ENCODE data around the gene SMIM27.

Gene SMIM27, protein sequence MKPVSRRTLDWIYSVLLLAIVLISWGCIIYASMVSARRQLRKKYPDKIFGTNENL

DNA sequence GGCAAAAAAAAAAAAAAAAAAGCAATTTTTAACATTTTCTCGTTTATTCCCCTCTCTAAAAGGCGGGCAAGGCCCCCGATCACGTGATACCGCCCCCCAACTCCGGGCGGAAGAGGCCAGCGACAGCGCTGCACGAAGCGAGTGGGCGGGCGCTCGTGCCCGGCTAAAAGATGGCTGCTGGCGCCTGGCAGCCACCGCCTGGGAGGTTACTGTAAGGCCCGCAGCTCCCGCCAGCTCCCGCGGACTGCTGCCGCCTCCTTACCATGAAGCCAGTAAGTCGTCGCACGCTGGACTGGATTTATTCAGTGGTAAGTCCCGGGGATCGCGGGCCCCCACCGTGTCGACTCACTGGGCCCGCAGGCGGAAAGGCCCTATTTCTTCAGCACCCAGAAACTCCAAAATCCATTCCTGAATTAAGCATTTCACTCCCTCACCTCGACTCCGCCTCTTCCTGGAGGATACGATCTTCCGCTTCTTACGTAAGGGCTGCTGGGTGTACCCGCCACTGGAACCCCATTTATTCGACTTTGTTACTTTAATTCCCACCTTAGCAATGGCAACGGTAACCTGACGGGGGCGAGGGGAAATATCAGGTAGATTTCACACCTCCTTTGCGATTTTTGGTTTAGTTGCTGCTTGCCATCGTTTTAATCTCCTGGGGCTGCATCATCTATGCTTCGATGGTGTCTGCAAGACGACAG is at the start of gene SMIM27, which contains the start of gene TOPORS:
Gene SMIM27, plus strand, starts transcription at position 156 of the 701 bp plus-strand sequence. Its CDS starts 108 bp downstream, at position 264.
Gene TOPORS, minus strand, starts transcription at position 415 of the 701 bp plus-strand sequence. Its CDS starts 150 bp downstream, at position 265.
- Histone ChIP-seq H4K20me1 (ENCODE audit: low read depth, low read length) (peaks cover 21% of the 10 kb centered on the region), H2AFZ (ENCODE audit: low read depth, low read length, severe bottlenecking) (peak within 1 kb of the TSS; percentile 76), H3K9ac (ENCODE audit: low read length) (peak within 1 kb of the TSS; percentile 81)

DNA sequence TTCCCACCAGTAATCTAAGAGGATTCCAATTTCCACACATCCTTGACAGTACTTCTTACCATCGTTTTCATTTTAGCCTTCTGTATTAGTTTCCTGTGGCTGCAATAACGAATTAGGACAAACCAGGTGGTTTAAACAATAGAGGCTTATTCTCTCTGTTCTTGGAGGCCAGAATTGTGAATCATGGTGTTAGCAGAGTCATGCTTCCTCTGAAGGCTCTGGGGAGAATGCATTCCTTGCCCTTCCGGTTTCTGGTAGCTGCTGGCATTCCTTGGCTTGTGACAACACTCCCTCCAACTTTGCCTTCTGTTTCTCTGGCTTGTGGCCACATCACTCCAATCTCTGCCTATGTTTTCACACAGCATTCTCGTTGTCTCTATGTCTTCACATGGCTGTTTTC is 49.7 kb upstream of the SMIM27 start:
- H3K4me2 ChIP-seq (ENCODE audit: low read depth, low read length, poor library complexity, severe bottlenecking): no peak overlapping the region
- no peaks in the 10 kb centered on the region for H3K9me3 ChIP-seq (ENCODE audit: insufficient read depth, low read length)
- no peak for TF ChIP-seq EZH2phosphoT487 (conservative IDR thresholded peaks at IDR 0.05; ENCODE audit: low read length)
- TF ChIP-seq, protein P1, sequence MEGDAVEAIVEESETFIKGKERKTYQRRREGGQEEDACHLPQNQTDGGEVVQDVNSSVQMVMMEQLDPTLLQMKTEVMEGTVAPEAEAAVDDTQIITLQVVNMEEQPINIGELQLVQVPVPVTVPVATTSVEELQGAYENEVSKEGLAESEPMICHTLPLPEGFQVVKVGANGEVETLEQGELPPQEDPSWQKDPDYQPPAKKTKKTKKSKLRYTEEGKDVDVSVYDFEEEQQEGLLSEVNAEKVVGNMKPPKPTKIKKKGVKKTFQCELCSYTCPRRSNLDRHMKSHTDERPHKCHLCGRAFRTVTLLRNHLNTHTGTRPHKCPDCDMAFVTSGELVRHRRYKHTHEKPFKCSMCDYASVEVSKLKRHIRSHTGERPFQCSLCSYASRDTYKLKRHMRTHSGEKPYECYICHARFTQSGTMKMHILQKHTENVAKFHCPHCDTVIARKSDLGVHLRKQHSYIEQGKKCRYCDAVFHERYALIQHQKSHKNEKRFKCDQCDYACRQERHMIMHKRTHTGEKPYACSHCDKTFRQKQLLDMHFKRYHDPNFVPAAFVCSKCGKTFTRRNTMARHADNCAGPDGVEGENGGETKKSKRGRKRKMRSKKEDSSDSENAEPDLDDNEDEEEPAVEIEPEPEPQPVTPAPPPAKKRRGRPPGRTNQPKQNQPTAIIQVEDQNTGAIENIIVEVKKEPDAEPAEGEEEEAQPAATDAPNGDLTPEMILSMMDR (IDR thresholded peaks at IDR 0.05; ENCODE audit: insufficient read depth, low read length, poor library complexity, severe bottlenecking): no peak
- H3K4me3 ChIP-seq (ENCODE audit: insufficient read depth, low read length, poor library complexity, severe bottlenecking): no peak overlapping the region
- no peaks in the 10 kb centered on the region for H3F3A ChIP-seq (ENCODE audit: insufficient read depth)
- no peaks in the 10 kb centered on the region for H3K27me3 ChIP-seq (ENCODE audit: low read length)
- no peak overlapping the region for H2AFZ ChIP-seq (ENCODE audit: low read depth, low read length, severe bottlenecking)
- no peaks in the 10 kb centered on the region for H3K79me2 ChIP-seq (ENCODE audit: insufficient read depth, low read length)
- no peaks in the 10 kb centered on the region for H3K36me3 ChIP-seq (ENCODE audit: low read length)
- H3K9ac ChIP-seq (ENCODE audit: low read length): no peak overlapping the region
- no peaks in the 10 kb centered on the region for H3K9me2 ChIP-seq (replicated peaks; ENCODE audit: insufficient read depth, low read length)
- no peak overlapping the region for H3K27ac ChIP-seq (ENCODE audit: low read depth, low read length)
- H4K20me1 ChIP-seq (ENCODE audit: low read depth, low read length): no peaks in the 10 kb centered on the region

More for the DNA sequence above, at the start of gene SMIM27, which contains the start of gene TOPORS:
- Histone ChIP-seq H3F3A (ENCODE audit: insufficient read depth) (peaks cover 32% of the 10 kb centered on the region), H3K4me3 (ENCODE audit: insufficient read depth, low read length, poor library complexity, severe bottlenecking) (peak within 1 kb of the TSS; percentile 76), H3K27me3 (ENCODE audit: low read length) (no peaks in the 10 kb centered on the region), H3K4me2 (ENCODE audit: low read depth, low read length, poor library complexity, severe bottlenecking) (peak within 1 kb of the TSS; percentile 75), H3K9me3 (ENCODE audit: insufficient read depth, low read length) (no peaks in the 10 kb centered on the region), H3K27ac (ENCODE audit: low read depth, low read length) (peak within 1 kb of the TSS; percentile 92), H3K9me2 (replicated peaks; ENCODE audit: insufficient read depth, low read length) (no peaks in the 10 kb centered on the region), H3K79me2 (ENCODE audit: insufficient read depth, low read length) (peaks cover 76% of the 10 kb centered on the region), H3K36me3 (ENCODE audit: low read length) (0 out of 2 replicates have a peak, but pooled peaks cover 4% of the 10 kb centered on the region)
- TF ChIP-seq EZH2phosphoT487 (conservative IDR thresholded peaks at IDR 0.05; ENCODE audit: low read length): no peak
- TF ChIP-seq, protein P1 (IDR thresholded peaks at IDR 0.05; ENCODE audit: insufficient read depth, low read length, poor library complexity, severe bottlenecking): no peak

DNA sequence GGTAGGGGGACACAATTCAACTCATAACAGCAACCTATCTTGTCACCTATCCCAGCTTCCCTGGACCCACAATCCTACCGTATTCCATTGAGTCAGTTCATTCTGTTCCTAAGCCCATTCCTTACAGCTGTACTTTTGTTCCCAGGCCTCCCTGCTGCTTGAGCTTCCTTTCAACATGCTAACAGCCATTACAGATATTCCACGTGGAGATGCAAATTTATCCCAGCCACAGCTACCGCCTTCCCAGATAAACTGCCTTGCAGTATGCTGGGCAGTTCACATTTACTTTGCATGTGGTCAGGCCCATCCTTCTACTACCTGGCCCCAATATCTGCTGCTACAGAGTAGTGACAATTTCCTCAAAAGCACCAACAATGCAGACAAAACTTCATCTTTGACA is 49.1 kb upstream of the SMIM27 start:
- Histone ChIP-seq H2AFZ (ENCODE audit: low read depth, low read length, severe bottlenecking) (no peak overlapping the region), H3K27me3 (ENCODE audit: low read length) (no peaks in the 10 kb centered on the region), H3K9me2 (replicated peaks; ENCODE audit: insufficient read depth, low read length) (no peaks in the 10 kb centered on the region), H3K9me3 (ENCODE audit: insufficient read depth, low read length) (no peaks in the 10 kb centered on the region), H3F3A (ENCODE audit: insufficient read depth) (no peaks in the 10 kb centered on the region), H3K27ac (ENCODE audit: low read depth, low read length) (no peak overlapping the region), H3K4me3 (ENCODE audit: insufficient read depth, low read length, poor library complexity, severe bottlenecking) (no peak overlapping the region), H3K9ac (ENCODE audit: low read length) (no peak overlapping the region), H3K36me3 (ENCODE audit: low read length) (no peaks in the 10 kb centered on the region), H3K4me2 (ENCODE audit: low read depth, low read length, poor library complexity, severe bottlenecking) (no peak overlapping the region), H3K79me2 (ENCODE audit: insufficient read depth, low read length) (no peaks in the 10 kb centered on the region), H4K20me1 (ENCODE audit: low read depth, low read length) (no peaks in the 10 kb centered on the region)
- TF ChIP-seq, protein P1 (IDR thresholded peaks at IDR 0.05; ENCODE audit: insufficient read depth, low read length, poor library complexity, severe bottlenecking): no peak
- no peak for TF ChIP-seq EZH2phosphoT487 (conservative IDR thresholded peaks at IDR 0.05; ENCODE audit: low read length)
